ENCODE results near the gene XYLT1. TPM values are rescaled to one million over a fixed set of nuclear protein-coding genes. Genes with fewer than 3 reads are reported as not detected.
A peak's percentile ranks its signal among the peaks of the same experiment; 100 is the strongest.
"Not testable (repeated sequence)": the region's sequence is repeated elsewhere in the genome, so short reads cannot be mapped to it uniquely, and the experiment has no call there.

The XYLT1 gene
- total RNA-seq, 1 experiment from 2014 or later = 8.3 TPM

GRCh38 chr16:17335406-17335805, 135.4 kb downstream of the XYLT1 start:
- DNase-seq (ENCODE audit: low spot score) = not testable (repeated sequence)

GRCh38 chr16:17334096-17334495, 136.7 kb downstream of the XYLT1 start:
- DNase-seq (ENCODE audit: low spot score) = no peak

GRCh38 chr16:17333229-17333628, 137.5 kb downstream of the XYLT1 start:
- no peak for DNase-seq (ENCODE audit: low spot score)

GRCh38 chr16:17331991-17332390, 138.8 kb downstream of the XYLT1 start:
- no peak for DNase-seq (ENCODE audit: low spot score)

- DNase-seq (ENCODE audit: low spot score) = no peak
Measured at GRCh38 chr16:17331071-17331607, 139.6 kb downstream of the XYLT1 start.

- no peak for DNase-seq (ENCODE audit: low spot score)
Measured at GRCh38 chr16:17330044-17330443, 140.7 kb downstream of the XYLT1 start.

GRCh38 chr16:17329391-17329790, 141.4 kb downstream of the XYLT1 start:
- DNase-seq (ENCODE audit: low spot score) = no peak

- DNase-seq (ENCODE audit: low spot score) = no peak
Measured at GRCh38 chr16:17328932-17329331, 141.8 kb downstream of the XYLT1 start.

GRCh38 chr16:17327664-17328335, 143.0 kb downstream of the XYLT1 start:
- DNase-seq (ENCODE audit: low spot score) = no peak

- no peak for DNase-seq (ENCODE audit: low spot score)
Measured at GRCh38 chr16:17325476-17326143, 145.2 kb downstream of the XYLT1 start.

- DNase-seq (ENCODE audit: low spot score) = no peak
Measured at GRCh38 chr16:17324451-17324850, 146.3 kb downstream of the XYLT1 start.

GRCh38 chr16:17323171-17323570, 147.6 kb downstream of the XYLT1 start:
- no peak for DNase-seq (ENCODE audit: low spot score)

- DNase-seq (ENCODE audit: low spot score) = no peak
Measured at GRCh38 chr16:17321824-17322223, 148.9 kb downstream of the XYLT1 start.

GRCh38 chr16:17320009-17320408, 150.8 kb downstream of the XYLT1 start:
- DNase-seq (ENCODE audit: low spot score) = no peak

- DNase-seq (ENCODE audit: low spot score) = peak; percentile 44
Measured at GRCh38 chr16:17318238-17318637, 152.5 kb downstream of the XYLT1 start.

GRCh38 chr16:17316005-17316404, 154.8 kb downstream of the XYLT1 start:
- DNase-seq (ENCODE audit: low spot score) = no peak

- DNase-seq (ENCODE audit: low spot score) = no peak
Measured at GRCh38 chr16:17313793-17314547, 156.8 kb downstream of the XYLT1 start.

- DNase-seq (ENCODE audit: low spot score) = no peak
Measured at GRCh38 chr16:17313085-17313611, 157.6 kb downstream of the XYLT1 start.

- DNase-seq (ENCODE audit: low spot score) = peak; percentile 24
Measured at GRCh38 chr16:17312094-17312710, 158.6 kb downstream of the XYLT1 start.

- no peak for DNase-seq (ENCODE audit: low spot score)
Measured at GRCh38 chr16:17311333-17312093, 159.2 kb downstream of the XYLT1 start.

- no peak for DNase-seq (ENCODE audit: low spot score)
Measured at GRCh38 chr16:17309510-17309909, 161.2 kb downstream of the XYLT1 start.

All from H4 (cell line).